HG02759 (cell line): ENCODE data around the gene CNTN4.

Experiments used
- ATAC-seq: cut with Tn5 transposase; IDR thresholded peaks from one replicate; pipeline ENCODE4 v1.9.1; 2021; ENCODE audit warnings: mild to moderate bottlenecking, moderate library complexity; ENCODE audit not compliant: unreplicated experiment

Gene CNTN4

GRCh38 chr3:2250783-2251182 is 152.1 kb downstream of the CNTN4 start:
- no peak for ATAC-seq

DNA sequence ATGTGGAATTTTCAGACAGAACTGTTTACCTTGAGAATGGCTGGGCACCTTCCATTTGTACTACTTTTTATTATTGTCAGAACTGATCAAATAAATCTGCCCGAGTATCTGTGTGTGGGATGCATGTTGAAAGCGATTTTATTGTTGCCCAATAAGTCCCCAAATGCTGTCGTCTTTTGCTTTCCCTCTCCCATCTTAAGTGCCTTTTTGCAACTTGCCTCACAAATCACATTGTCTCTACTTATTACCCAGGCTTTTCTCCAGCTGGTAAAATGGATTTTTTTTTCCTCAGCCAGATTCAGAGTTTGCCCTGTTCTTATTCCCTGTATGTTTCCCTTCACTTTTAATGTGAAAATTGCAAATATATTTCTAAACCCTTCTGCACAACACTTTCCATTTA is 163.1 kb downstream of the CNTN4 start:
- ATAC-seq: no peak

DNA sequence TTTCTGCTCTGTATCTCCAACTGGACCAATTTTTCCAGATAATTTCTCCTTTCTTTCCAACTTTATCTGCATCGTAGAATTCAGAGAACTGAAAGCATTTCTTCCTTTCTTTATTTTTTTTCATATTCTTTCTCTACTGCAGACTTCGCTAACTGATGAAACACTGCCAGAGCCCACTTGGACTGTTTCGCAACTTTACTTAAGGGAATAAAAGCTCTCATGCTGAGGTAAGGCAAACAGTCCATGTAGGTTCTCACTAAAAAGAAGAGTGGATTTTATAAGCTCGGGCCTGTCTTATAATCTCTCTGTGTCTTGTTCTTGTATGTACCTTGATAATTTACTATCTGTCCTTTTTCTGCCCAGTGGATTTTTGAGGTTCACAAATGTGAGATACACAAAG is 163.5 kb downstream of the CNTN4 start:
- ATAC-seq: no peak

- no peak for ATAC-seq
Observed at GRCh38 chr3:2266606-2267005, 167.9 kb downstream of the CNTN4 start.

DNA sequence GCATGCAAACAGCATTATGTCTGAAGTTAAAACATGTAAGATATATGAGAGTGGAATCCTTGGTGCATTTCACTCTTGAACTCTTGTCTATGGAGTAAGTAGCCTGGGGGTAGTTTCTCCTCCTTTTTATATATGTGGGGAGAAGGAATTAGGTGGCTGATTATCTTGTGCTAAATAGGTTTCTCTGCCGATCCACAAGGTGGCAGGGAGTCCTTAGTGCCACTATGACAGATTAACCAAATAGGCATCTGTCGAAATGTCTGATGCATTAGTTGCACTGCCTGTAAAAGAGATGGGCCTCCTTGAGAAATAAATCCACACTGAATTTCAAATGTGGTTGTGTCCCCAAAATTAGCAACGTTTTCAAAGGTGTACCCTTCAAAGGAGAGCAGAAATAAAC is 170.1 kb downstream of the CNTN4 start:
- no peak for ATAC-seq

GRCh38 chr3:2274526-2274925 is 175.9 kb downstream of the CNTN4 start:
- ATAC-seq: no peak

GRCh38 chr3:2283818-2284217 is 185.2 kb downstream of the CNTN4 start:
- ATAC-seq: no peak

DNA sequence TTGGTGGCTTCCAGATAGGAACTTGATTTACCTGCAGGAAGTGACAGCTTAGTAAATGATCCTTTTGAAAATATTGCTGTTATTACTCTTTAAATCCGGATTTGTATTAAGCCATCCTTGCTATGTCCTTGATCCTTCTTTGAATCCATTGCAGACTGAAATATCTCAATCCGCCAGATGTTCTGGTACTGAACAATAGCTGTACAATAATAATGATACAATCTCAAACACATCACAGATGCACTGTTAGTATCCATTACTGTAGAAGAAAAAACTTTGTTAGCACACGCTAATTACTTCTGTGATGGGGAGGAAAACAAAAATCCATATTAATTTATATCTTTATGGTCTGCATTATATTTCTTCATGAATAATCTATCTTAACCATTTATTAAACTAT is 202.3 kb downstream of the CNTN4 start:
- no peak for ATAC-seq

- ATAC-seq: no peak
Observed at GRCh38 chr3:2301361-2301760, 202.7 kb downstream of the CNTN4 start.

DNA sequence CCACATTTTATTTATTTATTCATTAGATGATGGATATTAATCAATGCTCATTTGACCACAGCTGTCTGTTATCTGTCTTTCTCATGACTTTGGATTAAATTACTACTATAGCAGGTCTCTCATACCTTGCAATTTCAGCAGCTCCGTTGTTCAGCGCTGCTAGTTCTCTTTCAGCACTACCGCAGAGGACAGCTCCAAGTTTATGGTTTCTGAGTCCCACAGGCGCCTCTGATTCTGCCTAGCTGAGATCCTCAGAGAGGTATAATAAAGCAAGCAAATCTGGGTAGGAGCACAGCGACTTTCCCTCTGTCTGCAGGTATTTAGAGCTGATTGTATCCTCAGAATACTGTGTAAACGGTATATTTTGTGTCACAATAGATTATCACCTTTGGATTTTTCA is 204.9 kb downstream of the CNTN4 start:
- ATAC-seq: no peak

- no peak for ATAC-seq
Observed at GRCh38 chr3:2311022-2311421, 212.4 kb downstream of the CNTN4 start.

- ATAC-seq: no peak
Observed at GRCh38 chr3:2317521-2317920, 218.9 kb downstream of the CNTN4 start.

GRCh38 chr3:2334921-2335320 is 236.3 kb downstream of the CNTN4 start:
- ATAC-seq: no peak

- no peak for ATAC-seq
Observed at GRCh38 chr3:2343031-2343682, 244.5 kb downstream of the CNTN4 start.

- no peak for ATAC-seq
Observed at GRCh38 chr3:2352134-2352762, 253.6 kb downstream of the CNTN4 start.

DNA sequence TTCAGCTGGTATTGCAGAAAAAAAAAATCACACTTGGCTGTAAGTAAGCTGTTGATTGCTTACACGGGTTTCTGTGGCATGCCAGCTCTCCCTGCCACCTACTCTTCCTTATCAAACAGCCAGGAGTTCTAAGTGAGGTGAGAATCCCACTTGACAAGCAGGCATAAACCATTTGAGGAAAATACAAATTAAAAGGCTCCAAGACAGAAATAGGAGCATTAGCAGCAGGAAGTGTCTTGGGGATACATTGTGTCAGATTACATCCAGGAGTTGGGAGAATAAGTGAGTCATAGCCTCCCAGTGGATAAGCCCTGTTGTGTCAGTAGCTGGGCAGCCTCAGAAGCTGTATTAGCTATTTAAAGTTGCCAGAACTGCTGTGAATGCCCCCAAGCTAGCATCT is 256.0 kb downstream of the CNTN4 start:
- no peak for ATAC-seq

DNA sequence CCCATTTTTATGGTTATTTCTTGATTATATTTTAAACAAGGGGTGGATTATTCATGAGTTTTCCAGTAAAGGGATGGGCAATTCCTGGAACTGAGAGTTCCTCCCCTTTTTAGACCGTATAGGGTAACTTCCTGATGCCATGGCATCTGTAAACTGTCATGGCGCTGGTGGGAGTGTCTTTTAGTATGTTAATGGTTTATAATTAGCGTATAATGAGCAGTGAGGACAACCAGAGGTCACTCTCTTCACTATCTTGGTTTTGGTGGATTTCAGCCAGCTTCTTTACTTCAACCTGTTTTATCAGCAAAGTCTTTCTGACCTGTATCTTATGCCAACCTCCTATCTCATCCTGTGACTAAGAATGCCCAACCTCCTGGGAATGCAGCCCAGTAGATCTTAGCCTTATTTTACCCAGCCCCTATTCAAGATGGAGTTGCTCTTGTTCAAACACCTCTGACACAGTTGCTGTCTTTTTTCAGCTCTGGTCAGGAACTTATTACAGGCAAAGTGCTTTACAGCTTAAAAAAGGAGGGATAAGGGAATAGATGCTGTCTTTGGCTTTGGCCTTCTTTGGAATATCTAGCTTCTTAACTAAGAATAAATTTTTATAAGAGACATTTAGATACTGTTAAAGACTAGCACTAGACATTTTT is 257.8 kb downstream of the CNTN4 start:
- no peak for ATAC-seq

- ATAC-seq: no peak
Observed at GRCh38 chr3:2360815-2361214, 262.1 kb downstream of the CNTN4 start.

- no peak for ATAC-seq
Observed at GRCh38 chr3:2362122-2362521, 263.5 kb downstream of the CNTN4 start.

DNA sequence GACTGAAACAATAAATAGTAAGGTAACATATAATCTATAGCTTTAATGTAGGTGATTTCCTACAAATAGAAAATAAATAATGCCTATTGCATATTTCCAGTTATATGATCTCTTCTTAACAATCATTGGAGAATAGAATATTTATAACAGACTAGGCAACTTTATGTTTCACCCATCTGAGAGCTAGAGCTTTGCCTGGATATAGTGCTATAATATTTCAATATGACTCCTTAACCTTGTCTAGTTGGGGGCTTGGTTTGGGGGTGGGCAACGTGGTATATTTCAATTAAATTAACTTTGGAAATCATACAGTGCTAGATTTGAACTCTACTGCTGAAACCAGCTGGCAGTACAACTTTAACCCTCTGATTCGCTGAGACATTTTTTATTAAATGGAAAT is 265.2 kb downstream of the CNTN4 start:
- ATAC-seq: no peak

DNA sequence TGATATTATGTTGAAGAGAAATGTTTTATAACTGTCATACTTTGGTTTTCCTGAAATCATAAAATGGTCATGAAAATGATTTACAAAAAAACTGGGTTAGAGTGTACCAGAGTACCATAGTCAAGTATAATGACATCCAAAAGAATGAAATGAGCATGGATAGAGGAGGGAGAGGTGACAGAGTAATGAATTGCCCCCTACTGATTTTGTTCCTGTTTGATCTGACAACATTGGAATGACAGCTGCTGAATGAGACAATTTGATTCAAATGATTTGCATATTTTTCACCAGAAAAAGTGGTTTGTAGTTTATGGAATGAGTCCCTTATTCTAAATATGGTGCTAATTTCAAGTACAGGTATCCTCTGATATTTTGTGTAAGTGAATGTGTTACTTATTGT is 271.7 kb downstream of the CNTN4 start:
- ATAC-seq: no peak

- no peak for ATAC-seq
Observed at GRCh38 chr3:2372306-2372705, 273.6 kb downstream of the CNTN4 start.
